Smooth muscle cell (in vitro differentiated cells): ENCODE results near the gene NOTUM. TPM values are rescaled to one million over a fixed set of nuclear protein-coding genes. Genes with fewer than 3 reads are reported as not detected.

Experiments
- DNase-seq: peaks from one replicate; lab custom pipeline; 2025; ENCODE audit not compliant: unreplicated experiment; lab: John Stamatoyannopoulos, UW
- H2AFZ ChIP-seq: fragments of 200-600 bp; sonication (generic); 2 replicates; pipeline ENCODE4 v1.6.0; 2016; ENCODE audit warnings: antibody characterized with exemption, low read depth, mild to moderate bottlenecking
- H3F3A ChIP-seq: fragments of 200-600 bp; sonication (generic); 2 replicates; pipeline ENCODE4 v1.6.0; 2017; ENCODE audit warnings: antibody characterized with exemption, low read depth
- H3K27ac ChIP-seq: fragments of 200-600 bp; sonication (generic); 2 replicates; pipeline ENCODE4 v1.5.1; 2016; ENCODE audit warnings: low read depth, mild to moderate bottlenecking
- H3K27me3 ChIP-seq: fragments of 200-600 bp; sonication (generic); 2 replicates; pipeline ENCODE4 v1.6.1; 2016; ENCODE audit warnings: low read depth, mild to moderate bottlenecking
- H3K36me3 ChIP-seq: fragments of 200-600 bp; sonication (generic); 2 replicates; pipeline ENCODE4 v1.5.1; 2016; ENCODE audit warnings: low read depth
- H3K4me1 ChIP-seq: fragments of 200-600 bp; sonication (generic); 2 replicates; pipeline ENCODE4 v1.5.1; 2016; ENCODE audit warnings: low read depth
- H3K4me2 ChIP-seq: fragments of 200-600 bp; sonication (generic); 2 replicates; pipeline ENCODE4 v1.6.0; 2016; ENCODE audit warnings: mild to moderate bottlenecking
- H3K4me3 ChIP-seq: fragments of 200-600 bp; sonication (generic); 2 replicates; pipeline ENCODE4 v1.5.1; 2016; ENCODE audit warnings: mild to moderate bottlenecking
- H3K79me2 ChIP-seq: fragments of 200-600 bp; sonication (generic); 2 replicates; pipeline ENCODE4 v1.6.0; 2016; ENCODE audit warnings: low read depth, mild to moderate bottlenecking
- H3K9ac ChIP-seq: fragments of 200-600 bp; sonication (generic); 2 replicates; pipeline ENCODE4 v1.6.0; 2016; ENCODE audit warnings: low read depth
- H3K9me3 ChIP-seq: fragments of 200-600 bp; sonication (generic); replicated peaks from 2 replicates; pipeline ENCODE4 v1.5.1; 2016; ENCODE audit warnings: low read depth
- H4K20me1 ChIP-seq: fragments of 200-600 bp; sonication (generic); 2 replicates; pipeline ENCODE4 v1.6.0; 2016; ENCODE audit warnings: low read depth
- CTCF ChIP-seq: fragments of 200-600 bp; sonication (generic); IDR thresholded peaks from 2 replicates; pipeline ENCODE4 v1.5.1; 2017; ENCODE audit warnings: borderline replicate concordance, mild to moderate bottlenecking, antibody characterized with exemption; ENCODE audit not compliant: insufficient read depth, poor library complexity, severe bottlenecking
- WGBS: methylation state at CpG from one replicate; pipeline ENCODE4 v1.1.7; 2016; ENCODE audit warnings: low lambda C conversion rate; 5-methylcytosine and 5-hydroxymethylcytosine counted together
- polyA plus RNA-seq: library from polyadenylated mRNA; unstranded; fragments of >200 nt; fragmentation: Nextera tagmentation; extraction: Ambion mirVana; gene quantifications from 2 replicates; pipeline ENCODE4 v1.2.1, GENCODE V29; 2016
- total RNA-seq: library from RNA; depleted of rRNA; stranded (reverse); fragments of >200 nt; gene quantifications from 2 replicates; pipeline ENCODE4 v1.2.3, GENCODE V29; 2014

NOTUM gene
- total and polyA plus RNA-seq, 2 experiments from 2014 or later, result 0.90 to 2.9 TPM

GRCh38 chr17:81986606-81987005, 25.6 kb upstream of the NOTUM start:
- no peak overlapping the region for H3K4me2 ChIP-seq
- no peak overlapping the region for H3K9ac ChIP-seq
- no peaks in the 10 kb centered on the region for H3K36me3 ChIP-seq
- peaks cover 2% of the 10 kb centered on the region for H3K4me1 ChIP-seq
- peaks cover 3% of the 10 kb centered on the region for H3K79me2 ChIP-seq
- H3K27me3 ChIP-seq, result no peaks in the 10 kb centered on the region
- no peak for DNase-seq
- H3K27ac ChIP-seq, result no peak overlapping the region
- no peak for TF ChIP-seq CTCF
- H3K4me3 ChIP-seq, result no peak overlapping the region
- no peak overlapping the region for H2AFZ ChIP-seq
- no peaks in the 10 kb centered on the region for H3K9me3 ChIP-seq
- H4K20me1 ChIP-seq, result peaks cover 22% of the 10 kb centered on the region
- WGBS, result 97% methylated on average over 26 of the region's 26 CpGs
- no peaks in the 10 kb centered on the region for H3F3A ChIP-seq

- Histone ChIP-seq H3K4me2 (no peak overlapping the region), H3K4me1 (no peaks in the 10 kb centered on the region), H3K36me3 (no peaks in the 10 kb centered on the region), H3K4me3 (no peak overlapping the region), H3K79me2 (peaks cover under 1% of the 10 kb centered on the region), H3F3A (no peaks in the 10 kb centered on the region), H3K9me3 (no peaks in the 10 kb centered on the region), H3K27ac (no peak overlapping the region), H2AFZ (no peak overlapping the region), H4K20me1 (peaks cover 18% of the 10 kb centered on the region), H3K9ac (no peak overlapping the region), H3K27me3 (no peaks in the 10 kb centered on the region)
- no peak for DNase-seq
- TF ChIP-seq CTCF, result no peak
- 98% methylated on average over 12 of the region's 21 CpGs for WGBS
Observed at GRCh38 chr17:81984773-81985410, 23.9 kb upstream of the NOTUM start.

GRCh38 chr17:81983639-81984373, 22.8 kb upstream of the NOTUM start:
- Histone ChIP-seq H3K79me2 (no peaks in the 10 kb centered on the region), H3K4me3 (no peak overlapping the region), H3K9me3 (no peaks in the 10 kb centered on the region), H2AFZ (no peak overlapping the region), H3K4me1 (no peaks in the 10 kb centered on the region), H4K20me1 (peaks cover 18% of the 10 kb centered on the region), H3F3A (no peaks in the 10 kb centered on the region), H3K4me2 (no peak overlapping the region), H3K36me3 (no peaks in the 10 kb centered on the region), H3K27ac (no peak overlapping the region), H3K27me3 (no peaks in the 10 kb centered on the region), H3K9ac (no peak overlapping the region)
- TF ChIP-seq CTCF, result no peak
- no peak for DNase-seq
- WGBS, result 96% methylated on average over 23 of the region's 26 CpGs
